ENCODE data around the gene TKTL1.
"Not testable (repeated sequence)": the region's sequence is repeated elsewhere in the genome, so short reads cannot be mapped to it uniquely, and the experiment has no call there.

The TKTL1 gene

DNA sequence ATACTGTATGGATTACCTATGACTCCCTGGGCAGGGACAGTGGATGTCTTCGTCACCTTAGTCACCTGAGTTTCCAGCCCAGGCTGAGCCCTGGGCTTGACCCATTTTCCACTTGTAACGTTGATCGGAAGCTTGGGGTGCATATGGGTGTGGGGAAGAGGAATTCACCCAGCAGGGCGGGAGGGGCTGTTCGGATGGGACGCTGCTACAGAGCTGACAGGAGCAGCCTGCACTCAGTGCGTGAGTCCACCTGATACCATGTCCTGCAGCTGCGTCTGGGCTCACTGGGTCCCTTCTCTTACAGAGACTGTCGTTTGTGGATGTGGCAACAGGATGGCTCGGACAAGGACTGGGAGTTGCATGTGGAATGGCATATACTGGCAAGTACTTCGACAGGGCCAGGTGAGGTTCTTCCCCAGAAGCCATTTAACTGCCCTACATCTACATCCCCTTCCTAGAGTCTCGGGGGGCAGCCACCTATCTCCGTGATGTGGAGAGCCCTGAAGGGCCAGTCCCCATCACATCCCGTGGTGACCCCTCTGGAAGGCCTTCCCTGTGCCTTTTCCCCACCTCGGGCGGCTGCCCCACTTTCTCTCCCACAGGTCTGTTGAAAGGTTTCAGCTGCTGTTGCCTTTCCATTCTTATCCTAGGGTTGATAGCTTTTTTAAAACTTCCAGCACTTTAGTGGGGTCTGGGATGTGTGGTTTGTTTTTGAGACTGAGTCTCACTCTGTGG is 13.6 kb downstream of the TKTL1 start:
- DNase-seq = no peak

DNA sequence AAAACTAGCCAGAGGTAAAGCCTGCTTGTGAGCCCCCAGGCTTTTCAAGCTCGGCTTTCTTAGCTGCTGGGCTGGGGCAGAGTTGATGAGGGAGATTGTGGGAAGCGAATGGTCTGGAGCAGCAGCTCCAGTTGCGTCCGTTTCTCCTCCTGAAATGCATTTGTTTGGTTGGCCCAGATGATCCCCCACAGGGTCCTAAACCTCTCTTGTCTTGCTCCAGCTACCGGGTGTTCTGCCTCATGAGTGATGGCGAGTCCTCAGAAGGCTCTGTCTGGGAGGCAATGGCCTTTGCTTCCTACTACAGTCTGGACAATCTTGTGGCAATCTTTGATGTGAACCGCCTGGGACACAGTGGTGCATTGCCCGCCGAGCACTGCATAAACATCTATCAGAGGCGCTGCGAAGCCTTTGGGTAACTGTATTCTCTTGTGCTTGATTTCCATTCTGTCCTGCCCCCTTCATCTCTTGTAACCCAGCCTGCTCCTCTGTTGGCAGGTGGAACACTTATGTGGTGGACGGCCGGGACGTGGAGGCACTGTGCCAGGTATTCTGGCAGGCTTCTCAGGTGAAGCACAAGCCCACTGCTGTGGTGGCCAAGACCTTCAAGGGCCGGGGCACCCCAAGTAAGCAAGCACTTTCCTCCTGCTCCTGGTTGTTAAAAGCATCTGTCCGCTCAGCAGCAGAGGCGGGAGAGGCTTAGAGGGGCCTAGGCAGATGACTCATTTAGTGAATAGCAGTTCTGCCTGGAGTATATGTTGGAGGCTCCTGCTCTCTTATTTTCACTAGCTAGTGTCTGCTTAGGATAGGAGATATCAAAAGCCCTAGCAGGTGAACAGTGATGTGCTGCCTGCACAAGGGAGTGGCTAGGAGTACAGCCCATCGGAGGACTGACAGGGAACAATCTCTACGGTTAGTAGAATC is 15.3 kb downstream of the TKTL1 start:
- no peak for DNase-seq

DNA sequence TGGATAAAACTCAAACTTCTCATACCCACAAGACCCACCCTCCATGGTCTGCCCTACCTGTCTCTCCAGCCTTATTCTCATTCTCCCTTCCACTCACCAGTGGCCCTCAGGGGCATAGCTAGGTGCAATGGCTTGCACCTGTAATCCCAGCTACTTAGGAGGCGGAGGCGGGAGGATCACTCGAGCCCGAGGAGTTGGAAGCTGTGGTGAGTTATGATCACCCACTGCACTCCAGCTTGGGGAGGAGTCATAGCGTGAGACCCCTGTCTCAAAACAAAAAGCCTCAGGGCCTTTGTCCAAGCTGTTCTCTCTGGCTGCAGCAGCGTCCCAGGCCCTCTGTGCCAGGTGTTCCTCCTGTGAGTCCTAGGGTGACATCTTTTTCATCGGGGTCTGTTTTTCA is 16.5 kb downstream of the TKTL1 start:
- no peak for DNase-seq

DNA sequence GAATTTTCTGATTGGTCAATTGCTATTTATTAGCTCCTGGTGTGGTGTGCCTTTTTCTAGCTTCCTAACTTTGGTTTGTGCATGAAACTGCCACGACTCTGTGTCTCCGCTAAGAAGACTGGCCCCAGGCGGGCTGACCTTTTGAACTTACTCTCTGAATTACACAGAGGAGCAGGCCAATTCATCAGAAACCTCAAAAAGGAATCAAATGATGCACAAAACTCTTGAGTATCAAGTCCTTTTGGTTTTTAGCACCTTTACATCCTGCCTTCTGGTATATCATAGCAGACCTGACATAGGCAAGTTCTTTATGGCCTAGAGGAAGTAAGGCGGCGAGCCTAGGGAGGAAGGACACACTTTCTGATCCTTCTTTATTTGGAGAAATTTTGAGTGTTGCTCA is 17.6 kb downstream of the TKTL1 start:
- no peak for DNase-seq

DNA sequence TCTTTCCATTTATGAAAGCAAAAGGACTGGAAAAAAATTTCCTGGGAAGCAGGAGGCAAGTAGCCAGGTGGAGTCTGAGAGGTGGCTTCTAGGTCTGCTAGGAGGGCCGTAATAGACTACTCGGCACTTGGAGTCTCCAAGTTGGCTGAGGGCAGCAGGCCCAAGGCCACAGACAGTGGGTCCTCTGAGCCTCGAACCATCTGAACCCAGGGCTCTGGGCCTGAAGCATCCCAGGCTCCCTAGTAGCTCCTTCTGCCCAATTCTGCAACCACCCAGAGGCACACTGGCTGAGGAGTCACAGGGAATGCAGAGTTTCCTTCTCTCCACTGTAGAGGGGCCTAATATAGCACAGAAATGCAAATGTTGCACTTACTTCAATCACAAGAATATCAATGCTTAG is 19.8 kb downstream of the TKTL1 start:
- DNase-seq = no peak

DNA sequence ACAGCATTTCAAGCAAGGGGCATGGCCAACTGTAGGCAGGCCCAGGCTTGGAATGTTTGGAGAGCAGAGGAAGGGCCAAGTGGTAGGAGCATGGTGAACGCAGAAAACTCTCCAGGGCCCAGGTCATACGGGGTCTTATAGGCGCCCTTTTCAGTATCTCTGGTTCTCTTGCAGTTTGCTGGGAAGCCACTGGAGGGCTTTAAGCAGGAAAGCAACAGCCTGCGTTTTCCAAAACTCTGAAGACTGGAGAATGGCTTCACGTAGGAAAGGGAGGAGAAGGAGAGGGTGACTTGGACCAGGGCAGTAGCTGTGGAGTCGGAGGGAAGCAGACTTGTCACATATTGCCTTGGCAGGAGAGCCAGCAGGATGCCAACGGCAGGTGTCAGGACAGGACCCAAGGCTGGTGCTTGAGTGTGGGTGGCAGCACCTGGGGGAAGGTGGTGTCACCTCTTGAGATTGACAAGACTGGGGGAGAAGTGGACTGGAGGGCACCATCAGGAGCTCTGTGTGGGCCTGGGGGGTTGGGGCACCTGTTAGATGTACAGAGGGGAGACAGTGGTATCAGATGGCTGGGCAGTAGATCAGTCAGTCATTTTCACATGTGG is 21.9 kb downstream of the TKTL1 start:
- DNase-seq = no peak

DNA sequence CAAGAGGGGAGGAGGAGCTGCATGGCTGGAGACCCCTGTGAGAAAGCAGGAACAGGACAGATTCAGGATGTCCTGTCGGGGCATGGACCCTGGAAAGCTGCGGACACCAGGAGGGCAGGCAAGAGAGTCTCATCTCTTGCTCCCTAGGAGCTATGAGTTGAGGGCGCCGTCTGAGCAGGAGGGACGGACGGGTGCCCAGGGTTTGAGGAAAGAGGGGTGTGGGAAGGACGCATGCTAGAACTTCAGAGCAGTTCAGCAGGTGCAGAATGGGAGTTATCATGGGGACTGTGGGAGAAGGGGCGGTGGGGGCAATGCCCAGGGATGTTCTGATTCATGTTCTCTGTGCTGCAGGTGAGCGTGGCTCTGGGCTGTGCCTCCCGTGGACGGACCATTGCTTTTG is 24.8 kb downstream of the TKTL1 start:
- DNase-seq = no peak

DNA sequence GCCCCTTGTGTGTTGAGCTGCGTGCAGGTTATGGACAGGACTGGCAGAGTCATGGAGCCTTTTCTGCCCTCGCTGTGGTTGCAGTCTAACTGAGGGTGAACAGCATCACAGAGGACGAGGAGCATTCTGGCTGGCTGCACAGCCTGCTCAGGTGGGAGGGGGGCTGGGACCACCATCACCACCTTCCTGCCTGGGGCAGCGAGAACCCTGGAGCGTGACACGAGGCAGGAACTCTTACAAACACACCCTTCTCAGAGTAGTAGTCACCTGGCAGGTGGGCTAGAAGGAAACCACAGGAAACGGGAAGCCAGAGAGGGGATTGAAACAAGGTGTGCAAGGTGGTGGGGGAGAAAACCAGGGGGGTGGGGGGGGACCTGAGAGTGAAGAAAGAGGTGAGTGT is 25.6 kb downstream of the TKTL1 start:
- no peak for DNase-seq

DNA sequence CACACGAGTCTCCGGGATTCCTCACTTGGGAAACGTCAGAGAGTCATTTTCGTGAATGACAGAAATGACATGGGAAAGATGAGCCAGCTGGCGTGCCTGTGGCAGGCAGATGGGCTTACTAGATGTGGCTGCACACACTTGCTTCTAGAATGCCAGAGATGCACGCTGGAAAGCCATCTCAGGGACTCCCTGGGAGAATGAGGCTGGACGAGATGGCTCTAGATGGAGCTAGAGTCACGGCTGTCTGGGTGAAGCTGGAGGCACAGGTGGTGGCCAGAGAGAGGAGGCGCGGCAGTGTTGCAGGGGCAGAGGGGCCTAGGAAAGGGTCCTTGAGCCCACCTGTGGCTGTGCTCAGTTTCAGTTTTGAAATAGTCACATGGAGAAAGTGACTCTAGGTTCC is 26.0 kb downstream of the TKTL1 start:
- DNase-seq = no peak

DNA sequence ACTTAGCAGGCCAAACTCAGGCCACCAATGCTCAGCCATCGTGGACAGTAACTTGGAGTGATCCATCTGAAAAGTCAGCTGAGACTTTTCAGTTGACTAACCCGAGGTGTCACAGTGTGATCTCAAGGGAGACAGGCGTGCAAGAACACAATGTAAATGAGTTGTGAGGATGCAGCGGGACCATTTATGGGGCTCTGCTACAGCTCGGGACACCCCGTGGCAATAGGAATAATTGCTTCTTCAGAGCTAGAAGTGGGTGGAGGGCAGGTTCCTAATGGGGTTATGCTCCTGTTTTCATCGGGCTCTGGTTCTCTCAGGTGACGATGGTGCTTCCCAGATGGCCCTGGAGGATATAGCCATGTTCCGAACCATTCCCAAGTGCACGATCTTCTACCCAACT is 27.3 kb downstream of the TKTL1 start:
- DNase-seq = no peak

DNA sequence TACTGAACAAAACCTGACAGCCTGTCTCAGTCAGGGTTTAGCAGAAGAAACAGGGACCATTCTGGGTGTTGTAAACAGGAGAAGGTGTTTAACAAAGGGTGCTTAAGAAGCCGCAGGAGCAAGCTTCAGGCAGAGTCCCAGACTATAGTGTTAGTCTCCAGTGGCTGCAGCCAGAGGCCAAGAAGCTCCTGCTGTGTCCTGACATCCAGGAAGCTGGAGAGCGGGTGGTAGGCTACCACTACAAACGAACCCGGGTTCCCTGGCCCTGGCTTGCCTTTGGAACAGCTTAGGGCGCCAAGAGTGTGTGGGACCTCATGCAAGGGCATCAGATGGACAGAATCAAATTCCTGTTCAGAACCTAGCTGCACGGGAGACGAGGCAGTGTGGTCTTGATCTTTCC is 27.9 kb downstream of the TKTL1 start:
- no peak for DNase-seq

DNA sequence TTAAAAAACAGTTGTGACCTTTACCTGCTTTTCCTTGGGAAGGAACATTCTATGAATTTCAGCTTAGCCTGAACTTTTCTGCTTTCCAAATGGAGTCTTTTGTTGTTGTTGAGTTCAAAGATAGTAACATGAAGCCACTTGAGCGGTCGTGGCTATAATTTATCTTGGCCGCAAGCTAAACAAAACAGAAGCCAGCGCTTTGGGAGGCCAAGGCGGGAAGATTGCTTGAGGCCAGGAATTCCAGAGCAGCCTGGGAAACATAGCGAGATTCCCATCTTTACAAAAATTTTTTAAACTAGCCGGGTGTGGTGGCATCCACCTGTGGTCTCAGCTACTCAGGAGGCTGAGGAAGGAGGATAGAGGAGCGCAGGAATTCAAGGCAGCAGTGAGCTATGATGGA is 29.9 kb downstream of the TKTL1 start:
- no peak for DNase-seq

DNA sequence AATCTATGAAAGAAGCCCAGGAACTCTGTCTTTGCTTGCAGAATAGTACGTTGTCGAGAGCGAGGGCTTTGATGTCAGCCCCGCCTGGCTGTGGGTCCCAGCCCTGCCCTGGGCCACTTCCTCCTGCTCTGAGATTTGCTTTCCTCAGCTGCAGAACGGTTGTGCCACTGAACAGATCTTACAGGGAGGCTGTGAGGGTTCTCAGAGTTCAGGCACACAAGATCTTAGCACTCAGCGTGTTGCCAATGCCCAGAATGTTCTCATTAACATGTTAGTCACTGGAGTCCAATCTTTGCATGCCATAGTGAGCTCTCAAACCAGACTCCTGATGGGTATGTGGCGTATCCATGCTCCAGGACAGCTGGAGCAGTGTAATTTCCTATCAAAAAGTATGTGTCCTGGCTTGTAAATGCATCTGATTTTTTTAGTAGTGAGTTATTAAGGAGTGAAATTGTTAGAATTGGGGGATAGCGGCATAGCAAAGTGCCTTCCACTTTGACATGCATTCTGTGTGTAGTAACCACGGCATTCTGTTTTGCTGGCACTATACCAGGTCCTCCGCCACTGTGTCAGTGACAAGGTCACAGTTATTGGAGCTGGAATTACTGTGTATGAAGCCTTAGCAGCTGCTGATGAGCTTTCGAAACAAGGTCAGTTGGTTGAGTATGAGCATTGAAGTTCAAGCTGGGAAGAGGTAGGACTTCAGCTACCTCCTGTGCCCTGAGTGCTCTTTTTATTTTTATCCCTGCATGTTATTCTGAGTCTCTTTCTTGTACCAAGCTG is 31.6 kb downstream of the TKTL1 start:
- no peak for DNase-seq

DNA sequence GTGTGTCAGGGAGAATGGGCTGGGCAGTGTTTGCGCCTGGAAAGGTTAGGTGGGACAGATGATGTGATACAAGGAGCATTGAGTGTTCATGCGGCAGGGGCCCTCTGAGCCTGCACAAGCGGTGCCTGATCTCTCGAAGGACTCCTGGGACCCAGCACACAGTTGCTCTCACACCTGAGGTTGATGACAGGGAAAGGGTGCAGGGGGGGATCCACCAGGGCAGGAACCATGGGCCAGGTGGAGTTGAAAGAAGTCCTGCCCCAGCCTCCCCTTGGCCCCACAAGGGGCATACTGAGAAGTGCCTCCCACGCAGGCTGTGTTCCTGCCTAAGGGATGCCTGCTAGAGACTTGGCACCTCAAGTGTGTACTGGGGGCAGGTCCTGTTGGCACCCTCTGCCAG is 33.1 kb downstream of the TKTL1 start:
- no peak for DNase-seq

DNA sequence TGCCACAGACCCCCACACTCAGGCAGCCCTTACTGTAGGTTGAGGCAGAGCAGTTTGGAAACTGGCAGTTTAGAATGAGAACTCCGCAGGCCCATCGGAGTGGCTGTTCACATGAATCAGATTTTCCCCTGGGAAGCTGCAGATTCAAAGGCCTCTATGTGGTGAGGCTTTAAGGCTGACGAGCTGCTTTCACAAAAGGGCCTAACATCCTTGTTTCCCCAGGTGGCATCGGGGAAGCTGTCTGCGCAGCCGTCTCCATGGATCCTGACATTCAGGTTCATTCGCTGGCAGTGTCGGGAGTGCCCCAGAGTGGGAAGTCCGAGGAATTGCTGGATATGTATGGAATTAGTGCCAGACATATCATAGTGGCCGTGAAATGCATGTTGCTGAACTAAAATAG is 33.7 kb downstream of the TKTL1 start:
- no peak for DNase-seq

DNA sequence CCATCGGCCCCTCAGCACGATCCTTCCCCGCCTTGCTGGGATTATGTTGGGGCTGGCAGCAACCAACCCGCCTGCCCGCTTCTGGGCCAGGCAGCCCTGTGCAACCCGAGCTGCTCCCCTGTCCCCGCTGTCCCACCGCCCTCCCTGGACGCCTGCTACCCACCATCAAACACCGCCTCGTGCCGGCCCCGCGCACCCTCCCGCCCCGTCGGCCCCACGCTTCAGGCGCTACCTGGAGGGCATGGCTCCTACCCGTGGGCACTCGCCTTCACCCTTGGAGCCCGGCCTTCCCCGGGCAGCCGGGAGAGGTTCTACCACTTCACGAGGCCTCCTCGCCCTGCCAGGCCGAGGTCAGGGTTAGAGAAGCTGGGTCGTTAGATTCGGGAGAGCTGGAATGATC is 37.0 kb downstream of the TKTL1 start:
- DNase-seq = no peak

DNA sequence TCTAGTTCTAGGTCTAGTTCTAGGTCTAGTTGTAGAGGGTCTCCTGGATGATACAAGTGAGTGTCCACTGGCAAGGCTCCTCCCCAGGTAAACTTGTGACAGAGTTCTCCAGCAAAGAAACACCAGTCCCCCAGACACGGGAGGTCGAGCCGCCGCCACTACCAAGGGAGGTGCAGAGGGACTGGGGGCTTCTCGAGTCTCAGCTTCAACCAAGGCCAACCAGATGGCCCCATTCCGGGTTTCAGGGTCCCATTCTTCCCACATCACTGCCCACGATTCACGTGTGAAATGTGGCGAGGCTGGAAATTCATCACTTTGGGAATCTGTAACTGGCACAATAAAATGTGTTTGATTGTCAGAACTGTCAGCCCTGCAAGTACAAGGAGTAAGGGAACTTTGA is 37.5 kb downstream of the TKTL1 start:
- no peak for DNase-seq

DNA sequence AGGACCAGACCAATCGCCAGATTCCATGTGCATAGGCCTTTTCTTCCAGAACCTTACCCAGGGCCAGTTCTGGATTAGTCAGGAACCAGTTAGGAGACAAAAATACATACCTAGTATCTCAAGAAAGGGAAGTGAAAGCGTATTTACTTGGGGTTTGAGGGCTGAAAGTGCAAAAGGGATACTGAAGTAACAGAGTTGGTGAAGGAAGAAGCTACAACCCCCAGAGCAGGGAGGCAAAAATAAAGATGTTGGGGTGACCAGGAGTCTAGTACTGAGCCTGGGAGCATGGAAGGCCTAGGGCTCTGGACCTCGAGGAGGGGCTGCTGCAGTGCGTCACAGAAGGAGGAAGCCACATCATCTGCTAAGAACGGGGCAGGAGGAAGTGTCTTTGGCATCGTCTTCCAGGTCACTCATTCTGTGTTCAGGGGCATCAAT is 38.3 kb downstream of the TKTL1 start:
- DNase-seq = no peak

DNA sequence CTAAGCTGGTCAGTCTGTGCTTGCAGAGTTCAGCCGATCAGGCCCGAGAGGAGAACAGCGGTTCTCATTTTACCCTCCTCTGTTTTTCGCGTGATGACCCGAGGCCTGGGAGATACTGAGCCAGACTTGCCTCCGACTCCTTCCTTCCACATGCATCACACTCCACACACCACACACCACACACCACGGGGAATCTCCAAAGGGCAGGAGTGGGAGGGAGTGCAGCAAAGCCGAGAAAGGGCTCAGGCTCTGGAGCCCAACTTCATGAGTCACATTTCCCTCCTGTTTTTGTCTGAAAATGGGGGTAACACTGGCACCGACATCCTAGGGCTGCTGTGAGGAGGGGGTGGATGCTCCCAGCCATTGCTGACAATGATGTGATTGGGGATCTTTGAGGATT is 38.9 kb downstream of the TKTL1 start:
- DNase-seq = no peak

DNA sequence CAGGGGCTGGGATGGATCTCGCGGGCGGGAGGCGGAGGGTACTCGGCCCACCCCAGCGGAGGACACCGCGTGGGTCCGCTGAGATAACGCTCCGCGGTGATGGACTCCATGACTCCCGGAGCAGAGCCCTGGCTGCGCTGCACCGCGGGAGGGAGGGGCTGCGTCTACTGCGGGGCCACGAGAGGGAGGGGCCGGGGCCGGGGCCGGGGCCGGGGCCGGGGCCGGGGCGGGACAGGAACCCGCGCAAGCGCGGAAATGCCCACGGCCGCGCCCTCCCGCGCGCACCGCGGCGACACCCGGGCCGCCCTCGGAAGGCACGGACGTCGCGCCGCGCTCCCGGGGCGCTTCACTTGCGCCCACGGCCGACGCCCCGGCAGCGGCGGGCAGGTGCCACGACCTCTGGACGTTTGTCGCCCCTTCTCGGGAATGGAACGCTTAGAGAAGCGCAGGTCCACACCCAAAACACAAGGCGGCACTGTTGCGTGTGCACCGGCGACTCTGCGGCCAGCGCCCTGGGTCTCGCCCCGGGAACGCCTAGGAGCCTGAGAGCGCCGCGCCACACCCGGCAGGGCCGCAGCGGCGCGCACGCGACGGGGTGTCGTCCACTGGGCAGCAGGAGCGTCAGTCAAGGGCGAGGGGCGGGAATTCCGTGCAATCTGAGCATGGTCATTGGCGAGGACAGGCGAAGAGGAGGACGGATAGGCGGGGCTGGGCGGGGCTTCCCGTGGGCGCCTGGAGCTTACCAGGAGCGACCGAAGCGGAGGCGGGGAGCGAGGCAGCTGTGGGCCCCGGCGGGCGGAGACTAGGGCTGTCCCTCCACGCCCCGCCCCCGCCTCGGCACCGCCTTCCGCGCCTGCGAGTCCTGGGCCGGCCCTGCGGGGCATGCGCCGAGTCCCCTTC is 46.1 kb downstream of the TKTL1 start:
- DNase-seq = not testable (repeated sequence)

DNA sequence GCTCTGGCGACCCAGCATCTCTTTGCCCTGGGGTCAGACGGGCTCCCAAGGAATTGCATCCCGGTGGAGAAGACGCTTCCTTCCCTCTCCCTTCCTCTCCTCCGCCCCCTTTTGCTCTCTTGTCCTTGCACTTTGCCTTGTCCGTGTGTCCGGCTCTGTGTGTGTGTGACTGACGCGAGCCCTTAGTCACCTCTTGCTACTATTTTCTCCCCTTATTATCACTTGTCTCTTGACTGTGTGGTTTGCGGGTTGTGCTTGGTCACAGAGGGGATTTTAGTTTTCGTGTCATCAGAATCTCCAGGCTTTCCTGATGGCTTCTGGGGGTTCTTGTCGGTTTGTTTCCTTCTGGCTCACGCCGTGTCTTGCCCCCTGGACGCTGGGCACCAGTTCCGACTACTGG is 47.5 kb downstream of the TKTL1 start:
- DNase-seq = not testable (repeated sequence)

DNA sequence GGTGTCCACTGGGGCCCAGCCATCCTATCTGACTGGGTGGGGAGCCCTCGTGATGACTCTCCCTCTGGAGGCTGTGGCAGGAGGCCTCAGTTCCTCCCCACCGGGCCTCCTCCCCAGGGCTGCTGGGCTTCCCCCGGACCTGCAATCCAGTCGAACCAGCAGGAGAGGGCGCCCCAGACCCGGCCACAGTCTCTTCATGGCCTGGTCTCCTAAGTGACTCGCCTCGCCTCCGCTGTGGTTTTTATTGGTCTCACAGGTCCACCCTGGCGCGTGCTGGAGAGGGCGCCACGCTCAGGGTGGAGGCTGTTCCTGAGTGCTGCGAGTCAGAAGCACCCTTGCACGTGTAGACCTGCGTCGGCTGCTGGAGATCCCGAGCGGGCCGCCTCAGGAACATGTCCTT is 48.0 kb downstream of the TKTL1 start:
- not testable (repeated sequence) for DNase-seq

Measured in midbrain (tissue), 1 donor.